Measurements from ENCODE around the gene ARHGAP32.
A peak's percentile ranks its signal among the peaks of the same experiment; 100 is the strongest.

ARHGAP32 gene

GRCh38 chr11:129192150-129192549 is at the start of gene ARHGAP32:
TSS of gene ARHGAP32 (minus strand) at chr11:129192325. CDS start at chr11:129192198, 127 bp downstream.
- no peak within 1 kb of the TSS for H3K4me3 ChIP-seq (ENCODE audit: low read depth, low read length)
- TF ChIP-seq CTCF (IDR thresholded peaks at IDR 0.05; ENCODE audit: insufficient read depth, low read depth, low read length, missing control alignments), result no peak
- DNase-seq (ENCODE audit: low read depth), result no peak

- no peak for DNase-seq (ENCODE audit: low read depth)
- no peak for TF ChIP-seq CTCF (IDR thresholded peaks at IDR 0.05; ENCODE audit: insufficient read depth, low read depth, low read length, missing control alignments)
- no peak overlapping the region for H3K4me3 ChIP-seq (ENCODE audit: low read depth, low read length)
These were observed 47.1 kb upstream of the ARHGAP32 start for GRCh38 chr11:129239207-129239606.

GRCh38 chr11:129237880-129238638 is 45.9 kb upstream of the ARHGAP32 start:
- no peak overlapping the region for H3K4me3 ChIP-seq (ENCODE audit: low read depth, low read length)
- peak; percentile 3 for DNase-seq (ENCODE audit: low read depth)
- no peak for TF ChIP-seq CTCF (IDR thresholded peaks at IDR 0.05; ENCODE audit: insufficient read depth, low read depth, low read length, missing control alignments)

- no peak for DNase-seq (ENCODE audit: low read depth)
- no peak for TF ChIP-seq CTCF (IDR thresholded peaks at IDR 0.05; ENCODE audit: insufficient read depth, low read depth, low read length, missing control alignments)
- no peak overlapping the region for H3K4me3 ChIP-seq (ENCODE audit: low read depth, low read length)
These were observed 45.3 kb upstream of the ARHGAP32 start for GRCh38 chr11:129237456-129237855.

- no peak for TF ChIP-seq CTCF (IDR thresholded peaks at IDR 0.05; ENCODE audit: insufficient read depth, low read depth, low read length, missing control alignments)
- DNase-seq (ENCODE audit: low read depth), result no peak
- H3K4me3 ChIP-seq (ENCODE audit: low read depth, low read length), result no peak overlapping the region
These were observed 44.7 kb upstream of the ARHGAP32 start for GRCh38 chr11:129236850-129237249.

- no peak for DNase-seq (ENCODE audit: low read depth)
- TF ChIP-seq CTCF (IDR thresholded peaks at IDR 0.05; ENCODE audit: insufficient read depth, low read depth, low read length, missing control alignments), result no peak
These were observed 42.9 kb upstream of the ARHGAP32 start for GRCh38 chr11:129234978-129235377.

GRCh38 chr11:129230006-129230405 is 37.9 kb upstream of the ARHGAP32 start:
- TF ChIP-seq CTCF (IDR thresholded peaks at IDR 0.05; ENCODE audit: insufficient read depth, low read depth, low read length, missing control alignments), result no peak
- no peak for DNase-seq (ENCODE audit: low read depth)
- H3K4me3 ChIP-seq (ENCODE audit: low read depth, low read length), result no peak overlapping the region

More at GRCh38 chr11:129234978-129235377, 42.9 kb upstream of the ARHGAP32 start:
- H3K4me3 ChIP-seq (ENCODE audit: low read depth, low read length), result no peak overlapping the region

Measured in GM12865 (cell line).